ENCODE measurements around the gene ERC2.
"Not testable (repeated sequence)": the region's sequence is repeated elsewhere in the genome, so short reads cannot be mapped to it uniquely, and the experiment has no call there.

ERC2 gene

DNA sequence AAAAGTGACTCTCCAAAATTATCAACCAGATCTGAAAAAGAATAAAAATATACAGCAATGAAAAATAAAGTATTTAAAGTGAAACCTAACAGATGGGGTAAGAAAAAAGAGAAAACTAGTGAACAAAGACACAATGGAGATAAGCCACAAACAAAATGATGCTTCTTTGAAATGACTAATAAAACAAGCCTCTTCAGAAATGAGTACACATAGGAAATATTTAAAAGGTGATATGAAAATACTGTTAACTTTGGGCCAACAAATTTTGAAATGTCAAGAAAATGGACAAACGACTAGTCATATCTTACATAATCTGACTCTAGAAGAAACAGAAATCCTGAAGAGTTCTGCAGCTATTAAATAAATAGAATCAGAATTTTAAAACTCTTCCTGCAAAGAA, 164.2 kb downstream of the ERC2 start:
- DNase-seq = no peak

DNA sequence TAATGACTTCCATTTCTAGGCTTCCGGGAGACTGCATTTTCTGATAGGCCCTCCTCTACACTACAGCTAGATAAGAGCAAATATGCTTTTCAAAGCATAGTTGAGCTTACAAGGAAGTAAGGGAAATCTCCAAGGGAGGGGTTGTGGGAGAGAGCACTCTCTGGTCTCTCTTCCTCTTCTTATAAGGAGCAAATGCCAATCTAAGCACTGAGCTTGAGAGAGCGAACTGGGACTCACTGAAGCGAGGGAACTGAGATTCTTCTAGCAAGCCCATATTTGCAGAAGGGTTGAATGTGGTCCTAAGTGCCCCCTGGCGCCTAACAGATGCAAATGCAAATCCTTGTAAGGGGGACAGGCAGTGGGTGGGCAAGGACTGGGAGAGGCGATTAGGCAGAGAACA, 164.8 kb downstream of the ERC2 start:
- no peak for DNase-seq

DNA sequence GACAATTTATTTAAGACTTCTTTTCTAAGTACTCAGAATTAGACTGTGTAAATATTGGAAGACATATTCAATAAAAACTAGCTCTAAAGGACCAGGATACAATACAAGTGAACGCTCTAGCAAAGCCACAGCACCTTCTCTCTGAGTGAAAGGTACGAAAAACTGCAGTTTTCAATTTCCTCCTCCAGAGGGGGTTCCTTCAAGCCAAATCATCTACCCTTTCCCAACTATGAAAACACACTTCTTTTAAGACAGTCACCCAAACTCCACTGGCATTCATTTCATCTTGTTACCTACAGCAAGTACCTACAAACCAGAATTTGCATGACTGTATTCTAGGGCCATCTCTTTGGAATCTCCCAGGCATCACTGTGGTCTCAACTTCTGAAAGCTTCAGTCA, 165.8 kb downstream of the ERC2 start:
- no peak for DNase-seq

DNA sequence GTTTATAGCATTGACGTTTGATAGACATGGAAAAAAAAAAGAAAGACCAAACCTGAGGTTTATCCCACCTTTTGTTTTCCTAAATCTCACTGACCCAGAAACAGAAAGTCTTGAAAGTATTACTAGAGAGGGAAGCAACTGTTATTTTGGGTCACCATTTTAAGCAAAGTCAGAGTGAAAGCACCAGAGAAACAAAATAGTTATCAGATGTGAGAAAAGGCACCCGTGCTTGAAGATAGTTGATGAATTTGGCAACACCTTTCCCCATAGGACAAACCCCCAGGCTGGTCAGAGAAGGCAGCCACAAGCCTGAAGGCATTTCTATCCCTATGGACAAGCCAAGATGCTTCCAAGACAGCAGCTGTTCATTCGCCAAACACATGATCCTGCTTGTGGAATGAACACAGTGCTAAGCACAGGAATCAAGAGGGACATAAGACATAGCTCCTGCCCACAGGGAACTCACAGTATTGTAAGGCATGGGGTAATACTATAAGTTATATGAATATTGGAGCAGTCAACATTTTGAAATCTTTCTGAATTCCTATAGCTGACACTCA, 170.9 kb downstream of the ERC2 start:
- no peak for DNase-seq

DNA sequence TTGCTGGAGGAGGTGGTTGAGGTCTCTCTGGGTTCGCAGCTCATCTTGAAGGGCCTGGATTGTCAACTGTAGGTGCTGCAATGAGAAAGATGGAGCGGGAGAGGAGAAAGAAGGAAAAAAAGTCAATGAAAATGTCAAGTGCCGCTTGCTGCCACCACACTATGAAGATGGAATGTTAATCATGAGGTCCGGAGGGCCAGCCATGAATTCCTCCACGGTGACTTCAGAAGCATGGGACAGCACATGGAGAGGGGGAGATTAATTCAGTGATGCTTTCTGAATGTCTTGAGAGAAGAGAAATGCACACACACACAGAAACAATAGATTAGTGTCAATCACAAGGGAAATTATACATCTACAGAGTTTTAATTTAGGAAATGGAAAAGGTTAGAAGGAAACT, 171.9 kb downstream of the ERC2 start:
- no peak for DNase-seq

DNA sequence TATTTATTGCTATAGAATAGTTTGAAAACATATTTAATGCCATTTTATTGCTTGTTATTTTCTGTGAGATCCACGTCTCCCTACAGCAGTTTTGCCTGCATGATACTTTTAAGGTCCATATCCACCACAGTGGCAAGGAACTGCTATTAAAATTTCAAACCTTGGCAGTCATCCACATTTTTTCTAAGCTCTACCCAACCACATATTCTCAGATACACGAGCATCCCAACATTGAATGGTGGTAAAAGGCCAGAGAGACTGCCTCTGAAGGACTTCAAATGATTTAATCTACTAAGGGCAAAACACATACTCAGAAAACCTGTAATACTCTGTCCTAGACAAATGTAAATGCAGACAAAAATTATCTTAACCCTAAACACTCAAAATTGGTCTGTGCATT, 173.1 kb downstream of the ERC2 start:
- no peak for DNase-seq

DNA sequence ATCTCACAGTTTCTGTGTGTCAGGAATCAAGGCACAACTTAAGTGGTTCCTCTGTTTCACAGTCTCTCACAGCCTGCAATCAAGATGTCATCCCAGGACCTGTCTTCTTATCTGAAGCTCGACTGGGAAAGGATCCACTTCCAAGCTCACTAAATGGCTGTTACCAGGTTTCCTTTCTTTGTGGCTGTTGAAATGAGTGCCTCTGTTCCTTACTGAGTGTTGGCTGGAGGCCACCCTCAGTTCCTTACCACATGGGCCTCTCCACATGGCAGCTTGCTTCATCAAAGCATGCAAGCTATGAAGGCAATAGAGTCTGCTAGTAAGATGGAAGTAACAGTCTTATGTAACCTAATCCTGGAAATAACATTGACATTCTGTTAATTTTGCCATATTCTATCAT, 174.0 kb downstream of the ERC2 start:
- no peak for DNase-seq

DNA sequence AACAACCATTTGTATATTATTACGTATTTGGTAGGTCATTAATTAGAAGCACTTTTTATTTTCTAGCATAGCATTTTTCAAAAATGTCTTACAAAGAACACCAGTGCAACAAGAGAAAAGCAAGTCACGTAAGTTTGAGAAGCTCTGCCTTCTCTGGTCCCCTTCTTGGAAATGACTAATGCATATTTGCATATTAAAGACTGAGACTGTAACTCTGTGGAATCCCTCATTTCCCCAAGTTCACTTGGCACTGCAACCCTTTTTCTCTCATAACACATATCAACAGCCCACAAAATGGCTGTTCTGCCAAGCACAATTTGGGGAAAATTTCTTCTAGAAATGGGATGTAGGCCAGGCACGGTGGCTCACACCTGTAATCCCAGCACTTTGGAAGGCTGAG, 176.3 kb downstream of the ERC2 start:
- no peak for DNase-seq

DNA sequence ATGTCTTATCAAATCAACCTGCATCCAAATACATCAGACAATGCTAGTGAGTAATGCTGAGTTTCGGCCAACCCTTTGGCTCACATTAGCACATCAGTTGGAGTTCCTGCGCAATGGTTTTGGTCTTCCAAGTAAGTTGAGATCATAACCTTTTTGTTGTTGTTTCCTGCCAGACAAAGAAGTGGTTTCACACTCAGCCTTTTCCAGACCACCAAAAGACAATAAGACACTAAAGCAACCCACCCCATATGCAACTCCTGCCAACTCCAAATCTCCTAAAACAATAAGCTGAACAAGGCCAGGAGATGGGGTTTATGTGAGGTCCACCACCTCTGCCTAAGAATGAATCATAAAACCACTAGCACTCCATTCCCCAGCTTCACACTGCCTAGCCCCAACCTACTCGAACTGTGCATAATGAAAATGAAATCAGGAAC, 177.0 kb downstream of the ERC2 start:
- DNase-seq = no peak

DNA sequence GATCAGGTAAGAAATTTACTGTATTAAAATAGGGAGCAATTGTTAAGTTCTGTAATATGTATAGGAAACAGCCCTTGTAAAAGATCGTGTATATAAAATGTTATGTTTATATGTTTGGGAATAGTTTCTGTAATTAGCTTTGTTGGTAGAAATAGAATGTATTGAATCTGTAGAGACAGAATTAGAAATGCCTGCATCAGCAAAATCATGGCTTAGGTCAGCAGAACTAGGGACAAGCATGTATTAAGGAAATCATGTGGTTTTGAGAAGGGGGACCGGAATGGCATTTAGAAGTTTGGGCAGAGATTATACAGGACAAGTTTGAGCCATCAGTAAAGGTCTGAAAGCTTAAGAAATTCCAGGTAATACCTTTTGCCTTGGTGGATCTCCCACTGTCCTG, 177.9 kb downstream of the ERC2 start:
- DNase-seq = peak; percentile 1

DNA sequence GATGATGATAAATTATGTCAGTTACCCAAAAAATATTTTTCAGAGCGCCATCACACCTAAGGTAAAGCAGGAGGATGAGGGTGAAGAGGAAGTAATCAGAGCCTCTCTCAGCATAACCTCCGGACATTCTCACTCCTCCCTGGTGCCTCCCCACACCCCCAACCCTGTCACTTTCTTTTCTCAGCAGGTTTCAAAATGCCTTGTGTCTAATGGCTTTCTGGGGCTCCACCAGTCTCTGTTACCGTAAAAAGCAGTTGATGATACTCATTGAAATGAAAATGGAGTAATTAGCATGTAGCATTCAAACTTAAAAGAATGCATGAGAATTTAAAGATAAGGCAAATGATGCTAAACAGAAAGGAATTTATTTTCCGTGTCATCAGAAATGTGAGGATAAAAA, 180.0 kb downstream of the ERC2 start:
- DNase-seq = no peak

DNA sequence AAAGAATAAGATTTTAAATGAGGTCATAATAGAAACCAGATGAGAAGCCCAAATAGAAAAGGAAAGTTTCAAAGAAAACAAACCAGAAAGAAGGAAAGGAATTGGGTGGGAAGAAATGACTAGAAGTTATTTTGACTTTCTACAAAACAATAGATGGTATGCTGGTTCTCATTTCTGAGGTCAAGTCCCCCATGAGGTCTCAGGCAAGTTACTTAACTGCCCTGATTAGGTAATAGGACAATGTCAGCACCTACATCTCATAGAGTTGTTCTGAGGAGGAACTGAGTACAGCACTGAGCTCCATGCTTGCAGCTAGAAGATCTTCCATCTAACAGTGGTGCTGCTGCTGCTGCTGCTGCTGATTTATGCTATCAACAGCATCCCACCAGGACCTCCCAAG, 185.9 kb downstream of the ERC2 start:
- DNase-seq = no peak

DNA sequence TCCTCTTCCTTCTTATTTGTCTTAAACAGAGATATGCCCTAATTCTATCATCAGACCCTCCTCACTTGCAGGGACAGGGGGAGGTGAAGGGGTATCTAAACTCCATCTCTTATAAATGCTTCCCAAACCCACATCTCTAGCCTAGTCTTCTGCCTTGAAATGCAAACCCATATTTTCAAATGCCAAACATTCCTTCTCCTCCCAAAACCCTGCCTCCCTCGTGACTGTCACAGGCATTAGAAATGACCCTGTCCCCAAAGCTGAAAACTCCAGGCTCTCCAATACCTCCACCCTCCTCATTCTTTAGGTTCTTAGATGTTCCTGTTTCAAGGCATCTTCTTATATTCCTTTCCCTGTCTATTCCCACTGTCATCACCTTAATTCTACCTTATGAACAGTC, 191.0 kb downstream of the ERC2 start:
- no peak for DNase-seq

DNA sequence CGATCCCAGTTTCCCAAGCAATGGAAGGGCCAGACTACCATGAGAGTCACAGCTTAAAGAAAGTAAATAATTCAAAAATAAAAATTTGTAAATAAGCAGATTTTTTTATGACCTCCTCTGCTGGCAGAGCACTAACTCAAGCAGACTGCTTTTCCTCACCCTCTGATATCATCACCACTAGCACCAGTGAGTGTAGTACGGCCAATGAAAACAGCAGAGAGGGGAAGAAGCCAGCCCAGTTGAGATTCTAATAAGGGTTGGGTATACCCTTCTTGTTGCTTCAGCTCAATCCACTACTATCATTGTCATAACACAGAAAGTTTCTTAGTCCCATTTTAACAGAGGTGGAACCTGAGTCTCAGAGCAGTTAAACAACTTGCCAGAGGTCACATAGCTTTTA, 193.1 kb downstream of the ERC2 start:
- DNase-seq = no peak

DNA sequence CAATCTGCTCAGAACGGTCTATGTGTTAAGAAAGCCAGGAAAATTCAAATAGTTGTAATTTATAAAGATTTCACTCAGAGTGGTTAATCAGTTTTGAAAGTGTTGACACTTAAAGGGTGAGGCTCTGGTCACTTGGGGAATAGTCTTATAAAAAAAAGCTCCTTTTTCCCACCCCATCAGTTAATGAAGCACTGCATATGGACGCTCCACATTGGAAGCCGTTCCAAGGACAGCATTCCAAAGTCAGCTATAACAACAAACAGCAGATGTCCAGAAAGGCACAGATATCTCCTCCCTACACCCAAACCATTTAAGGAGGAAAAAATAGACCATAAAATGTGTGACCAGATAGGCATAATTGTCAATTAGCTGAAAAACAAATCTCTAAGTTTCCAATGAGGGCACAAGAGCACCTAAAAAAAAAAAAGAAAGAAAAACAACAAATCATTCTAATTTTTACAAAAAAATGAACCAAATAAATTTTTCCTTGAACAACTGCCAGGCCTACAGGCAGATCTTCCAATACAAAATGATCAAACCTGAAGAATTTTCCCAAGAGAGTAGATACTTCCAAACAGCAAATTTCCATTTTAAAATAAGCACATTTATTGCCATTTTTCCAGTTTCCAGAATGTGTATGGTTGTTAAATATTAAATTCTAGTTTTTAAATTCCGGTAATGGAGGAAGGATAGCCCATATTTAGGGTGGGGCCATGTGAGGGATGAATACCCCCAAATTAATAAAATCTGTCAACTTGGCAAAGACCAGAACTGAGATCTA, 198.3 kb downstream of the ERC2 start:
- DNase-seq = no peak

DNA sequence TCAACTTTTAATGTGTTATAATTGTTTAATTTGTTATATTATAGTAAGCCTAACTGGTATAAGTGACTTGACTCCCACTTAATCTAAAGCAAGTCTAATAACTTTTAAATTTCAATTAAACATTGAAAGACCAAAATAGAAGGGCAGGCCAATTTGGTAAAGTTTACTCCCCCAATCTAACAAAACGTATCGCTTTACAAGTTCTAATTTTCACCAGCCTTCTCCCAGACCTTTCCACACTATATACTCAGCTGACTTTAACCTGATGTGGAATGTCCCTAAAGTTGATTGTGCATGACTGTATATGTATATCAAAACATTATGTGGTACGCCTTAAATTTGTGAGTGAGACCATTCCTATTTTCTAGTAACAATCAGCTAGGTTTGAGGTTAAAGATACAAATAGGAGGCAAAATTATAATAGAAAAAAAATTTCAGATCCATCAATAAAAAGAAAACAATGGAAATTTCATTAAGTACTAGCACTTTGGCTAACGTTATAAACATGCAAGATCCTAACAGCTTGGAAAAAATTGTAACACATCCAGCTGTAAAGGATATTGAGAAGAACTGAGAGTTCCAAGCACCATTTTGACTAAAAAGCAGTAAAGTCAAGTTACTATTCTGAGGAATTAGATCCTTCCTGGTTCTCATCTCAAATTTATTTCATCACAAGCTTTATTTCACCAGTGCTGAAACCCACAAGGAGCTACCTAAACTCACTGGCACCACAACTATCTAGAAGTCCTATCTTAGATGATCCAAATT, 199.5 kb downstream of the ERC2 start:
- no peak for DNase-seq

DNA sequence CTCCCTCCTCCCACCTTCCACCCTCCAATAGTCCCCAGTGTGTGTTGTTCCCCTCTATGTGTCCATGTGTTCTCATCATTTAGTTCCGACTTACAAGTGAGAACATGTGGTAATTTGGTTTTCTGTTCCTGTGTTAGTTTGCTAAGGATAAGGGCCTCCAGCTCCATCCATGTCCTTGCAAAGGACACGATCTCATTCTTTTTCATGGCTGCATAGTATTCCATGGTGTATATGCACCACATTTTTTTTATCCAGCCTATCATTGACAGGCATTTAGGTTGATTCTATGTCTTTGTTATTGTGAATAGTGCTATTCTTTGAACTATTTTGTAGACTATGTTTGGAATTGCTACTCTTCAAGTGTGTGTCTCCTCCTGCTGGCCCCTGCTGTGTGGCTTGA, 206.4 kb downstream of the ERC2 start:
- DNase-seq = not testable (repeated sequence)

DNA sequence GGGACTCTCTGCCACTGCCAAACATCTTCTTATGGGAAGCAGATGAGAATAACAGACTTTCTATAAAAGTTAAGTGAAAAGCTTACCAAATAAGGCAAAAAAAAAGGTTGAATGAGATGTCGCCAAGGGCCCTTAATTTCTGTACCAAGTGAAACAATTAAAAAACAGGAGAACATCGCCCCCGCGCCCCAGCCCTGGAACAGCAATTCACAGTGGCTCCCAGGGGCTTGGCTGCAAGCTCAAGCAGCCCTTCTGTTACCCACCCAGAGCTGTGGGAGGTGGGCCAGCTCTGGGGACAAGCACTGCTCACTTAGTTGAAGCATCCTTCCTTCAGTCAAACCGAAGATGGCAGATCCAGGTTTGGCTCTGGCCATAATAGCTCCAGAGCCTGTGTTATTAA, 208.0 kb downstream of the ERC2 start:
- DNase-seq = no peak

DNA sequence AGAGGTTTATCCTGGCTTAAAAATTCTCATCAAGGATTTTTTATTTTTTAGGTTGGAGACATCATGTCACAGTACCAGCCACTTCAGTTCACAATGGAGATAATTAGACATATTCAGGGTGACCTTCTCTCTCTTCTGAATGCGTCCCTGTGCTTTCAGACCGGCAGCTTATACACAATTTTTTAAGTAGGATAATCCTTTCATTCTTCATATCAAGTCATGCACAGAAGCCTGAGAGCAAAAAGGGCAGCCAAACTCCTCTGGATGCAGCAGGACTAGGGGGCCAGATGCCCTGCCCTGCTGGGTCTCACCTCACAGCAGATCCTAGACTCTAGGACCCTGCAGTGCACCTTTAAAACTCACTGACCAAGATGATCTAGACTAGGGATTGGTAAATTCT, 210.4 kb downstream of the ERC2 start:
- no peak for DNase-seq

DNA sequence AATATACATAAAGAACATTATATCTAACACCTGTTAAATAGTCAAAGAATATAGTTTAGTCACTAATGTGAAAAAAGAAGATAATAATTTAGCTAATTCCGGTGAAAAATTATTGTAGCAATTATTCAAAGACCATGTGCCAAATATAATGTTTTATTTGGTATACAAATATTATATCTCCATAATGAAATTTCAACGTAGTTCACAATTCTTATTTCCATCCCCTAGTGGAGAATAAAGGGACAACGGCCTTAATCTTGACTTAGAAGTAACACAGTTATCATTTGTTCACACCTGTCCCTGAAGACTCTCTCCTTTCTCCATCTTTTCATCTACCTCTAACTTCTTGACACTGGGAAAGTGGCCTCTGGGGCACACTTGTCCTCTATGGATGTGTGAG, 213.4 kb downstream of the ERC2 start:
- DNase-seq = no peak

DNA sequence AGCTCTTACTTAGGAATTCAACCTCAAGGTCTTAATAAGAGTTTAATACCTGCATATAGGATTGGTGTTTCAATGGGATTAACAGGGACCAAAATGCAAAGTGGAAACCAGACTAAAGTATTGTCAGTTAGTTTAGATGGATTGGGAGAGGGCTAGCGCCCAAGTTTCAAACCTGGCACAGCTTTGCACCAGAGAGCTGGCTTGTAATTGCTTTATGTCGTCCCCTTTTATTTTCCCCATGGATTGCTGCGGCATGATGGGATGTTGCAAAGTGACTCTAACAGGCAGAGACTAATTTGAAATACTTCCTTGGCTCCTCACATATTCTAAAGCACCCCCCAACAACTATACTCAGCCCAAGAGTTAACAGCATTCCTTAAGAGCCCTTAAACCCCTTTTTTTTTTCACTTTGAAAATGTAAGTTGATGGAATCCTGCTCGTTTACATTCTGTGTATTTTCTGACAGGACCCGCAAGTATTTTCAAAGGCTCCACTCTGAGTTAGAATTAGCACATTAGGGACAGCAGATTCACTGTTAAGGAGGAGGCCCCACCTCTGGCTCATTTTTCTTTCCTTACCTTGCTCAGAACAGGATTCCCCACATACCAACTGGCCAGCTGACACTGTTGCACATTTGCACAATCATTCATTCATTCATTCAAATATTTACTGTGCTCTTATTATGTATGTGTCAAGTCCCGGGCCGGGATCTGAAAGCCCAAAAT, 214.2 kb downstream of the ERC2 start:
- DNase-seq = no peak

DNA sequence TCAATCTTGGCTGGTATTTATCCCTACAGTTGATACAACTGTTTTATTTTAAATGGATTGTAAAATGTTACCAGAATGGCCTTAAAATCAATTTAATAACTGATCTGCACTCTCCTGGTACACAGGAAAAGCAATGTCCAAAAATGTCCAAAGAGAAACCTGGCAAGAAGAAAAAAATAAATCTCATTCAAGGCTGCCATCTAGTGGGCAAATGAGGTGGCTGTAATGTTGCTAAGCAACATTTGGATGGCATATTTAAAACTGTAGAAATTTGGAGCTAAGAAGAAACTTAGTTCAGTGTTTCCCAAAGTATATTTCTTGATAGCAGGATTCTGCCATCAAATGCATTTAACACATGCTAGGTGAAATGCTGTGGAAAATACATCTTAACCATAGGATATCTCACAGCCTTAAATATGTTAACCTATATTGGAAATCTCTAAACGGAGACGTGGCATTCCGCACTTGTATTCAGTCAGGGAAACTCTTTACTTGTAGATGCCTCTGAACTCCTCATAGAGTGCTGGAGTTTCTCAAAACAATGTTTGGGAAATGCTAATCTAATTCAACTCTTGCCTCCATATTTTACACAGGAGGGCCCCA, 216.8 kb downstream of the ERC2 start:
- DNase-seq = peak; percentile 30

DNA sequence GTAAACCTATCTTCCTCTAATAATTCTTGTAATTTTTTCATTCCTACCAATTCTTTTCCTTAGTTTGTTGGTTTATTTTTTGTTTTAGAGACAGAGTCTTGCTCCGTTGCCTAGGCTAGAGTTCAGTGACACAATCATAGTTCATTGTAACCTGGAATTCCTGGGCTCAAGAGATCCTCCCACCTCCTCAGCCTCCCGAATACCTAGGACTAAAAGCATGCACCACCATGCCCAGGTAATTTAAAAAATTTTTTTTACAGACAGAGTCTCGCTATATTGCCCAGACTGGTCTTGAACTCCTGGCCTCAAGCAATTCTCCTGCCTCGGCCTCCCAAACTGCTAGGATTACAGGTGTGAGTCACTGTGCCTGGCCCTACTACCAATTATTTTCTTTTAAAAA, 220.2 kb downstream of the ERC2 start:
- no peak for DNase-seq

All from DMS79 treated with DMSO at 0.1 percent for 48 hours (cell line).